ENCODE data around the gene RAB40C. TPM values are rescaled to one million over a fixed set of nuclear protein-coding genes. Genes with fewer than 3 reads are reported as not detected.

RAB40C gene
- total RNA-seq, 1 experiment from 2014 or later: 19.9 TPM

GRCh38 chr16:600781-601180 lies 10.9 kb downstream of the RAB40C start:
- BruUV-seq (replicated peaks): no TSS peak
- no peak overlapping the region for H3K4me3 ChIP-seq (ENCODE audit: low read depth, low read length, poor library complexity, severe bottlenecking)
- no peak for TF ChIP-seq EZH2 (IDR thresholded peaks at IDR 0.05; ENCODE audit: borderline replicate concordance, low read depth, low read length, poor library complexity, severe bottlenecking)
- TF ChIP-seq, protein P1, sequence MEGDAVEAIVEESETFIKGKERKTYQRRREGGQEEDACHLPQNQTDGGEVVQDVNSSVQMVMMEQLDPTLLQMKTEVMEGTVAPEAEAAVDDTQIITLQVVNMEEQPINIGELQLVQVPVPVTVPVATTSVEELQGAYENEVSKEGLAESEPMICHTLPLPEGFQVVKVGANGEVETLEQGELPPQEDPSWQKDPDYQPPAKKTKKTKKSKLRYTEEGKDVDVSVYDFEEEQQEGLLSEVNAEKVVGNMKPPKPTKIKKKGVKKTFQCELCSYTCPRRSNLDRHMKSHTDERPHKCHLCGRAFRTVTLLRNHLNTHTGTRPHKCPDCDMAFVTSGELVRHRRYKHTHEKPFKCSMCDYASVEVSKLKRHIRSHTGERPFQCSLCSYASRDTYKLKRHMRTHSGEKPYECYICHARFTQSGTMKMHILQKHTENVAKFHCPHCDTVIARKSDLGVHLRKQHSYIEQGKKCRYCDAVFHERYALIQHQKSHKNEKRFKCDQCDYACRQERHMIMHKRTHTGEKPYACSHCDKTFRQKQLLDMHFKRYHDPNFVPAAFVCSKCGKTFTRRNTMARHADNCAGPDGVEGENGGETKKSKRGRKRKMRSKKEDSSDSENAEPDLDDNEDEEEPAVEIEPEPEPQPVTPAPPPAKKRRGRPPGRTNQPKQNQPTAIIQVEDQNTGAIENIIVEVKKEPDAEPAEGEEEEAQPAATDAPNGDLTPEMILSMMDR (conservative IDR thresholded peaks at IDR 0.05; ENCODE audit: low read depth, low read length): peak; percentile 41
- no peaks in the 10 kb centered on the region for H3K27me3 ChIP-seq (replicated peaks; ENCODE audit: insufficient read depth, low read depth, low read length, poor library complexity)
- no peaks in the 10 kb centered on the region for H3K9me3 ChIP-seq (ENCODE audit: low read depth, low read length, poor library complexity, severe bottlenecking)
- peaks cover 4% of the 10 kb centered on the region for H3K36me3 ChIP-seq (ENCODE audit: insufficient read depth, low read length, poor library complexity, severe bottlenecking)
- no peak for DNase-seq (ENCODE audit: low spot score)
- intact Hi-C loops (cut with micrococcal nuclease; ENCODE audit: unreplicated experiment): no loop called here
- POLR2A ChIA-PET (ENCODE audit: low non-redundant PET): interaction anchor here (0.7 kb wide), 1 partner anchor 1425 kb away, joined by 4 read pairs; no protein-coding TSS in a partner anchor
- CTCF ChIA-PET: no interaction called here
- H3K27ac ChIP-seq (ENCODE audit: low read depth, low read length, poor library complexity, severe bottlenecking): no peak overlapping the region
- no peaks in the 10 kb centered on the region for H3K4me1 ChIP-seq (ENCODE audit: insufficient read depth, low read length, poor library complexity, severe bottlenecking)

- BruUV-seq (replicated peaks): no TSS peak
- DNase-seq (ENCODE audit: low spot score): no peak
- Histone ChIP-seq H3K4me1 (ENCODE audit: insufficient read depth, low read length, poor library complexity, severe bottlenecking) (no peaks in the 10 kb centered on the region), H3K36me3 (ENCODE audit: insufficient read depth, low read length, poor library complexity, severe bottlenecking) (no peaks in the 10 kb centered on the region), H3K9me3 (ENCODE audit: low read depth, low read length, poor library complexity, severe bottlenecking) (no peaks in the 10 kb centered on the region), H3K4me3 (ENCODE audit: low read depth, low read length, poor library complexity, severe bottlenecking) (no peak overlapping the region), H3K27ac (ENCODE audit: low read depth, low read length, poor library complexity, severe bottlenecking) (no peak overlapping the region), H3K27me3 (replicated peaks; ENCODE audit: insufficient read depth, low read depth, low read length, poor library complexity) (no peaks in the 10 kb centered on the region)
- CTCF ChIA-PET: no interaction called here
- TF ChIP-seq EZH2 (IDR thresholded peaks at IDR 0.05; ENCODE audit: borderline replicate concordance, low read depth, low read length, poor library complexity, severe bottlenecking): no peak
- TF ChIP-seq, protein P1 (conservative IDR thresholded peaks at IDR 0.05; ENCODE audit: low read depth, low read length): no peak
- intact Hi-C loops (cut with micrococcal nuclease; ENCODE audit: unreplicated experiment): no loop called here
- POLR2A ChIA-PET (ENCODE audit: low non-redundant PET): no interaction called here
Observed at GRCh38 chr16:603933-604332, 14.1 kb downstream of the RAB40C start.

DNA sequence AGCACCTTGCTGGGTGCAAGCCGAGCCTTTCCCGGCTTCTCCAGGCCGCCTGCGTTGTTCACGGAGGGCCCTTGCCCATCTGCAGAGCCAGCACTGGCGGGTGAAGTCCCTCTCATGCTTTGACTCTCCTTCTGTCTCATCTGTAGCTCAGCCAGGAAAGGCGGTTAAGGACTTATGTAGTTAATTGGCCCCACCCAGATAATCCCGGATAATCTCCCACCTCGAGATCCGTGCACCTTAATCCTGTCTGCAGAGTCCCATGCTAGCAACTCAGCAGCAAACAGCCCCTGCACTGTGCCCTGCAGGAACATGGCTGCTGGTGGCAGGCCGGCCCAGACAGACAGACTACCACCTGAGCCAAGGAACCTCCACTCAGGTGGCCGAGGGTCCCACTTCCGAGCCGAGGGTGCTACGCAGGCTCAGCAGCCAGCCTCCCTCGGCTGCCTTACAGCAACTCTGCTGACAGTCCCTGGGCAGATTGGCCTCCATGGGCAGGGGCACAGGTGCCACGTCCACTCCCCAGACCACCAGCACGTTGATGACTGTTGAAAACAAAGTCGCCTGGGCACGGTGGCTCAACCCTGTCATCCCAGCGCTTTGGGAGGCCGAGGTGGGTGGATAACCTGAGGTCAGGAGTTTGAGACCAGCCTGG lies 16.9 kb downstream of the RAB40C start:
- Histone ChIP-seq H3K4me3 (ENCODE audit: low read depth, low read length, poor library complexity, severe bottlenecking) (no peak overlapping the region), H3K36me3 (ENCODE audit: insufficient read depth, low read length, poor library complexity, severe bottlenecking) (no peaks in the 10 kb centered on the region), H3K9me3 (ENCODE audit: low read depth, low read length, poor library complexity, severe bottlenecking) (no peaks in the 10 kb centered on the region), H3K27ac (ENCODE audit: low read depth, low read length, poor library complexity, severe bottlenecking) (no peak overlapping the region), H3K4me1 (ENCODE audit: insufficient read depth, low read length, poor library complexity, severe bottlenecking) (no peaks in the 10 kb centered on the region), H3K27me3 (replicated peaks; ENCODE audit: insufficient read depth, low read depth, low read length, poor library complexity) (no peaks in the 10 kb centered on the region)
- intact Hi-C loops (cut with micrococcal nuclease; ENCODE audit: unreplicated experiment): no loop called here
- CTCF ChIA-PET: interaction anchor here (0.6 kb wide), 2 partner anchors 9 to 54 kb away, joined by 5 to 6 read pairs; no protein-coding TSS in a partner anchor
- BruUV-seq (replicated peaks): no TSS peak
- TF ChIP-seq EZH2 (IDR thresholded peaks at IDR 0.05; ENCODE audit: borderline replicate concordance, low read depth, low read length, poor library complexity, severe bottlenecking): no peak
- TF ChIP-seq, protein P1 (conservative IDR thresholded peaks at IDR 0.05; ENCODE audit: low read depth, low read length): no peak
- no peak for DNase-seq (ENCODE audit: low spot score)
- POLR2A ChIA-PET (ENCODE audit: low non-redundant PET): no interaction called here
